DOHH2 (cell line): ENCODE data around the gene VWA2.

Source experiments
- H3F3A ChIP-seq: fragments of 200-600 bp; sonication (generic), shearing (Covaris generic); 2 replicates; pipeline ENCODE4 v1.6.0; 2016; ENCODE audit warnings: antibody characterized with exemption, mild to moderate bottlenecking; ENCODE audit not compliant: control insufficient read depth, insufficient read depth
- H3K27ac ChIP-seq: fragments of 200-600 bp; sonication (generic); 2 replicates; pipeline ENCODE4 v1.5.1; 2014; ENCODE audit warnings: low read depth, mild to moderate bottlenecking, low read length, moderate library complexity
- H3K27me3 ChIP-seq: fragments of 200-600 bp; sonication (generic); 2 replicates; pipeline ENCODE4 v1.6.1; 2014; ENCODE audit warnings: mild to moderate bottlenecking, low read length, mixed read lengths; ENCODE audit not compliant: control insufficient read depth
- H3K36me3 ChIP-seq: fragments of 200-600 bp; sonication (generic); 2 replicates; pipeline ENCODE4 v1.6.1; 2014; ENCODE audit warnings: mild to moderate bottlenecking, low read length, moderate library complexity, mixed read lengths; ENCODE audit not compliant: control insufficient read depth
- H3K4me1 ChIP-seq: fragments of 200-600 bp; sonication (generic); 2 replicates; pipeline ENCODE4 v1.6.1; 2014; ENCODE audit warnings: mild to moderate bottlenecking, low read length, mixed read lengths; ENCODE audit not compliant: control insufficient read depth
- H3K4me2 ChIP-seq: fragments of 200-600 bp; sonication (generic); 2 replicates; pipeline ENCODE4 v1.6.0; 2014; ENCODE audit warnings: mild to moderate bottlenecking, low read length, moderate library complexity
- H3K4me3 ChIP-seq: fragments of 200-600 bp; sonication (generic); 2 replicates; pipeline ENCODE4 v1.5.1; 2014; ENCODE audit warnings: mild to moderate bottlenecking, low read length, mixed read lengths
- H3K79me2 ChIP-seq: fragments of 200-600 bp; sonication (generic); 2 replicates; pipeline ENCODE4 v1.6.1; 2014; ENCODE audit warnings: mild to moderate bottlenecking, low read length, mixed read lengths; ENCODE audit not compliant: control insufficient read depth
- H3K9me2 ChIP-seq: fragments of 200-600 bp; sonication (generic); replicated peaks from 2 replicates; pipeline ENCODE4 v1.6.1; 2014; ENCODE audit warnings: mild to moderate bottlenecking, low read length, mixed read lengths; ENCODE audit not compliant: control insufficient read depth
- H3K9me3 ChIP-seq: fragments of 200-600 bp; sonication (generic); 2 replicates; pipeline ENCODE4 v1.6.1; 2014; ENCODE audit warnings: antibody characterized with exemption, low read length, mixed read lengths; ENCODE audit not compliant: control insufficient read depth, insufficient read depth
- H4K20me1 ChIP-seq: fragments of 200-600 bp; sonication (generic); 2 replicates; pipeline ENCODE4 v1.6.0; 2014; ENCODE audit warnings: low read depth, mild to moderate bottlenecking, antibody characterized with exemption, low read length, moderate library complexity; ENCODE audit not compliant: control insufficient read depth, insufficient read depth
- CTCF ChIP-seq: fragments of 200-600 bp; sonication (generic); IDR thresholded peaks from one replicate; pipeline ENCODE4 v1.5.1; 2014; ENCODE audit warnings: antibody characterized with exemption, mild to moderate bottlenecking, low read depth, low read length; ENCODE audit not compliant: poor library complexity, severe bottlenecking
- EZH2phosphoT487 ChIP-seq: fragments of 200-600 bp; sonication (generic); IDR thresholded peaks from 2 replicates; pipeline ENCODE4 v1.6.1; 2017; ENCODE audit warnings: borderline replicate concordance, mild to moderate bottlenecking, antibody characterized with exemption, low read length, moderate library complexity, mixed read lengths

Gene VWA2

GRCh38 chr10:114255227-114255626 is 16.2 kb downstream of the VWA2 start:
- Histone ChIP-seq H3K4me1 (no peaks in the 10 kb centered on the region), H3K79me2 (no peaks in the 10 kb centered on the region), H3K9me2 (no peaks in the 10 kb centered on the region), H4K20me1 (no peaks in the 10 kb centered on the region), H3F3A (no peaks in the 10 kb centered on the region), H3K27me3 (no peaks in the 10 kb centered on the region), H3K4me2 (no peak overlapping the region), H3K9me3 (no peaks in the 10 kb centered on the region), H3K4me3 (no peak overlapping the region), H3K36me3 (no peaks in the 10 kb centered on the region), H3K27ac (no peak overlapping the region)
- no peak for TF ChIP-seq CTCF
- no peak for TF ChIP-seq EZH2phosphoT487

GRCh38 chr10:114256008-114256765 is 17.1 kb downstream of the VWA2 start:
- no peaks in the 10 kb centered on the region for H3K9me3 ChIP-seq
- no peaks in the 10 kb centered on the region for H3K36me3 ChIP-seq
- no peak overlapping the region for H3K27ac ChIP-seq
- H3K79me2 ChIP-seq: no peaks in the 10 kb centered on the region
- no peak overlapping the region for H3K4me3 ChIP-seq
- H3F3A ChIP-seq: no peaks in the 10 kb centered on the region
- TF ChIP-seq EZH2phosphoT487 (no peak), CTCF (no peak)
- H3K4me2 ChIP-seq: no peak overlapping the region
- no peaks in the 10 kb centered on the region for H4K20me1 ChIP-seq
- no peaks in the 10 kb centered on the region for H3K27me3 ChIP-seq
- no peaks in the 10 kb centered on the region for H3K9me2 ChIP-seq
- H3K4me1 ChIP-seq: no peaks in the 10 kb centered on the region

GRCh38 chr10:114256822-114257221 is 17.8 kb downstream of the VWA2 start:
- H3K4me3 ChIP-seq: no peak overlapping the region
- TF ChIP-seq EZH2phosphoT487: no peak
- TF ChIP-seq CTCF: no peak
- H4K20me1 ChIP-seq: no peaks in the 10 kb centered on the region
- no peaks in the 10 kb centered on the region for H3K9me3 ChIP-seq
- no peaks in the 10 kb centered on the region for H3K4me1 ChIP-seq
- H3K4me2 ChIP-seq: no peak overlapping the region
- no peaks in the 10 kb centered on the region for H3F3A ChIP-seq
- H3K36me3 ChIP-seq: no peaks in the 10 kb centered on the region
- no peaks in the 10 kb centered on the region for H3K9me2 ChIP-seq
- no peaks in the 10 kb centered on the region for H3K27me3 ChIP-seq
- no peaks in the 10 kb centered on the region for H3K79me2 ChIP-seq
- H3K27ac ChIP-seq: no peak overlapping the region
